Keratinocyte (primary cell): ENCODE data around the gene KLF3. TPM values are rescaled to one million over a fixed set of nuclear protein-coding genes. Genes with fewer than 3 reads are reported as not detected.

ENCODE experiments used
- DNase-seq: peaks from one replicate; pipeline ENCODE4 v3.0.0-alpha.2; 2011; ENCODE audit warnings: low read depth, missing footprints, low spot score
- FAIRE-seq: peaks from 2 replicates; lab custom pipeline; 2011; peaks lifted over from hg19 to GRCh38; lab: Jason Lieb, UNC
- H2AFZ ChIP-seq: 2 replicates; pipeline ENCODE4 v1.6.0; 2012; ENCODE audit warnings: low read length, control low read depth, inconsistent platforms; ENCODE audit not compliant: control insufficient read depth
- H3K27ac ChIP-seq: 2 replicates; pipeline ENCODE4 v1.5.1; 2011; ENCODE audit warnings: low read length; ENCODE audit not compliant: control insufficient read depth, insufficient read depth
- H3K27me3 ChIP-seq: 3 replicates; pipeline ENCODE4 v1.6.0; 2011; ENCODE audit warnings: low read length; ENCODE audit not compliant: control insufficient read depth, insufficient read depth; ENCODE audit errors: extremely low read depth
- H3K36me3 ChIP-seq, 2 experiments: 2 replicates in 1 of 2; 3 replicates in 1 of 2; pipeline ENCODE4 v1.5.1; 2011; ENCODE audit warnings: low read length in 2 of 2, mild to moderate bottlenecking in 1 of 2; ENCODE audit not compliant: control insufficient read depth in 2 of 2, insufficient read depth in 2 of 2; ENCODE audit errors: extremely low read depth in 1 of 2
- H3K4me1 ChIP-seq: 3 replicates; pipeline ENCODE4 v1.5.1; 2011; ENCODE audit warnings: low read length; ENCODE audit not compliant: control insufficient read depth, insufficient read depth; ENCODE audit errors: extremely low read depth
- H3K4me2 ChIP-seq: 3 replicates; pipeline ENCODE4 v1.6.0; 2011; ENCODE audit warnings: low read depth, low read length; ENCODE audit not compliant: control insufficient read depth, insufficient read depth; ENCODE audit errors: extremely low read depth
- H3K4me3 ChIP-seq, 3 experiments: fragments of 200-600 bp in 1 of 3; sonication (generic) in 1 of 3; 2 replicates in 2 of 3; 3 replicates in 1 of 3; pipeline ENCODE4 v1.5.1; 2011 to 2016; ENCODE audit warnings: low read length in 3 of 3, mild to moderate bottlenecking in 3 of 3, control low read depth in 2 of 3, inconsistent platforms in 1 of 3, low read depth in 1 of 3, mixed read lengths in 1 of 3, mixed run types in 1 of 3, moderate library complexity in 1 of 3; ENCODE audit not compliant: control insufficient read depth in 2 of 3, insufficient read depth in 2 of 3; ENCODE audit errors: extremely low read depth in 1 of 3
- H3K79me2 ChIP-seq: 2 replicates; pipeline ENCODE4 v1.6.0; 2012; ENCODE audit warnings: low read length; ENCODE audit not compliant: control insufficient read depth, insufficient read depth
- H3K9ac ChIP-seq: 3 replicates; pipeline ENCODE4 v1.6.0; 2011; ENCODE audit warnings: low read length; ENCODE audit not compliant: control insufficient read depth, insufficient read depth; ENCODE audit errors: extremely low read depth
- H3K9me1 ChIP-seq: 3 replicates; pipeline ENCODE4 v1.6.0; 2011; ENCODE audit warnings: low read length; ENCODE audit not compliant: control insufficient read depth, insufficient read depth; ENCODE audit errors: extremely low read depth
- H3K9me3 ChIP-seq: 2 replicates; pipeline ENCODE4 v1.5.1; 2012; ENCODE audit warnings: low read depth, low read length; ENCODE audit not compliant: control insufficient read depth
- H4K20me1 ChIP-seq: 3 replicates; pipeline ENCODE4 v1.6.0; 2011; ENCODE audit warnings: low read length; ENCODE audit not compliant: control insufficient read depth, insufficient read depth; ENCODE audit errors: extremely low read depth
- EZH2 ChIP-seq: IDR thresholded peaks from one replicate; pipeline ENCODE4 v1.6.1; 2012; ENCODE audit warnings: inconsistent platforms, mild to moderate bottlenecking, low read length, moderate library complexity
- dilution Hi-C: fragments of 300-500 bp; cut with MboI; formaldehyde crosslinking; loops from one replicate; pipeline ENCODE4 v1.7.0; 2020; ENCODE audit warnings: low sequenced_read_pairs; ENCODE audit not compliant: extremely low pct_ligation_motif_present
- polyA plus RNA-seq, 5 experiments: library from polyadenylated mRNA; depleted of rRNA in 3 of 5; stranded (reverse) in 3 of 5; stranded (forward) in 1 of 5; unstranded in 1 of 5; fragments of >200 nt; gene quantifications; 1 replicate in 1 of 5; 2 replicates in 3 of 5; 3 replicates in 1 of 5; pipeline versions ENCODE4 v1.2.1 to v1.2.3, GENCODE V29; 2011 to 2012; ENCODE audit warnings: missing spikeins in 2 of 5, low read depth in 1 of 5, low replicate concordance in 1 of 5
- TF ChIP-seq, protein P1 (sequence below), 3 experiments: IDR thresholded peaks in 1 of 3; conservative IDR thresholded peaks in 1 of 3; optimal IDR thresholded peaks in 1 of 3; 2 replicates in 2 of 3; 3 replicates in 1 of 3; pipeline versions ENCODE3 to v1.5.1; 2011; ENCODE audit warnings: low read length in 3 of 3, mild to moderate bottlenecking in 3 of 3, moderate library complexity in 2 of 3, control low read depth in 1 of 3, inconsistent platforms in 1 of 3; ENCODE audit not compliant: insufficient read depth in 2 of 3; ENCODE audit errors: extremely low read depth in 1 of 3

The KLF3 gene
- polyA plus RNA-seq, 1 donor (not counting 4 experiments of a cell fraction or from before 2014, with no cell fraction given), result 39.9 TPM

- Histone ChIP-seq H3K36me3 (no peaks in the 10 kb centered on the region), H2AFZ (no peak overlapping the region), H3K27ac (no peak overlapping the region), H3K9ac (no peak overlapping the region), H3K9me1 (no peaks in the 10 kb centered on the region), H3K4me3 (no peak overlapping the region), H3K4me1 (peaks cover 13% of the 10 kb centered on the region), H3K27me3 (no peaks in the 10 kb centered on the region), H3K4me2 (no peak overlapping the region), H3K79me2 (no peaks in the 10 kb centered on the region), H3K9me3 (no peaks in the 10 kb centered on the region), H4K20me1 (no peaks in the 10 kb centered on the region)
- dilution Hi-C loops, result no loop called here
- no peak for DNase-seq
- no peak for FAIRE-seq
- TF ChIP-seq, protein P1, sequence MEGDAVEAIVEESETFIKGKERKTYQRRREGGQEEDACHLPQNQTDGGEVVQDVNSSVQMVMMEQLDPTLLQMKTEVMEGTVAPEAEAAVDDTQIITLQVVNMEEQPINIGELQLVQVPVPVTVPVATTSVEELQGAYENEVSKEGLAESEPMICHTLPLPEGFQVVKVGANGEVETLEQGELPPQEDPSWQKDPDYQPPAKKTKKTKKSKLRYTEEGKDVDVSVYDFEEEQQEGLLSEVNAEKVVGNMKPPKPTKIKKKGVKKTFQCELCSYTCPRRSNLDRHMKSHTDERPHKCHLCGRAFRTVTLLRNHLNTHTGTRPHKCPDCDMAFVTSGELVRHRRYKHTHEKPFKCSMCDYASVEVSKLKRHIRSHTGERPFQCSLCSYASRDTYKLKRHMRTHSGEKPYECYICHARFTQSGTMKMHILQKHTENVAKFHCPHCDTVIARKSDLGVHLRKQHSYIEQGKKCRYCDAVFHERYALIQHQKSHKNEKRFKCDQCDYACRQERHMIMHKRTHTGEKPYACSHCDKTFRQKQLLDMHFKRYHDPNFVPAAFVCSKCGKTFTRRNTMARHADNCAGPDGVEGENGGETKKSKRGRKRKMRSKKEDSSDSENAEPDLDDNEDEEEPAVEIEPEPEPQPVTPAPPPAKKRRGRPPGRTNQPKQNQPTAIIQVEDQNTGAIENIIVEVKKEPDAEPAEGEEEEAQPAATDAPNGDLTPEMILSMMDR (optimal IDR thresholded peaks at IDR 0.05 in 1 of 3, IDR thresholded peaks at IDR 0.05 in 1 of 3, conservative IDR thresholded peaks at IDR 0.05 in 1 of 3; ENCODE audit: extremely low read depth in 1 of 3, insufficient read depth in 2 of 3, low read length in 3 of 3), result no peak
- TF ChIP-seq EZH2, result no peak
Observed at GRCh38 chr4:38615847-38616246, 48.2 kb upstream of the KLF3 start.

GRCh38 chr4:38618505-38618904 is 45.5 kb upstream of the KLF3 start:
- TF ChIP-seq EZH2, result no peak
- TF ChIP-seq, protein P1 (optimal IDR thresholded peaks at IDR 0.05 in 1 of 3, IDR thresholded peaks at IDR 0.05 in 1 of 3, conservative IDR thresholded peaks at IDR 0.05 in 1 of 3; ENCODE audit: extremely low read depth in 1 of 3, insufficient read depth in 2 of 3, low read length in 3 of 3), result no peak
- Histone ChIP-seq H3K36me3 (no peaks in the 10 kb centered on the region), H3K27me3 (no peaks in the 10 kb centered on the region), H3K9me3 (no peaks in the 10 kb centered on the region), H3K4me3 (no peak overlapping the region), H4K20me1 (no peaks in the 10 kb centered on the region), H3K27ac (no peak overlapping the region), H3K4me2 (no peak overlapping the region), H2AFZ (no peak overlapping the region), H3K4me1 (peaks cover 21% of the 10 kb centered on the region), H3K9ac (no peak overlapping the region), H3K9me1 (no peaks in the 10 kb centered on the region), H3K79me2 (no peaks in the 10 kb centered on the region)
- DNase-seq (no peak), FAIRE-seq (no peak)
- dilution Hi-C loops, result no loop called here
